Measurements from ENCODE around the gene CHTOP.

CHTOP gene

DNA sequence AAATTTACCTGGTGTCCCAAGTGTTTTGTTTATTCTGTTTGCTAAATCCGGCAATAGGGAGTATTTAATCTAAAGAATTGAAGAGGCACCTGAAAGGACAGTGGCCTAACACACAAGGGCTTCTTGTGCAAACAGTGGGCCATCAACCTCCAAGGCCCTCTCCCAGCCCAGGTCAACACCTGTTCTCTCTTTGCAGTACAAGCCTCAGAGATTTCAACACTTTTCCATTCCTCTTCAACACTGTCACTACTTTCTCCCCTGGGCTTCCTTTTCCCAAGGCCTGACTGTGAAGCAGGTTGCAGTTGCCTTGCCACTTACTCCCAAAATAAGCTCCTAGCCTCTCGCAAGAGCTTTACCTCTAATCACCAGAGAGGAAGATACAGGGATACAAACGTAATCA is 21.5 kb downstream of the CHTOP start:
- no peaks in the 10 kb centered on the region for H3K27me3 ChIP-seq (replicated peaks in 2 of 5; ENCODE audit: control insufficient read depth in 4 of 5, insufficient read depth in 5 of 5, low read length in 4 of 5)
- no peaks in the 10 kb centered on the region for H3K36me3 ChIP-seq (ENCODE audit: control insufficient read depth in 4 of 4, insufficient read depth in 4 of 4, low read length in 3 of 4)
- H3K27ac ChIP-seq (ENCODE audit: insufficient read depth in 1 of 2, low read depth in 1 of 2, low read length in 2 of 2, poor library complexity in 1 of 2, severe bottlenecking in 2 of 2), result no peak overlapping the region
- H3K4me1 ChIP-seq (ENCODE audit: control extremely low read depth in 1 of 4, control insufficient read depth in 4 of 4, insufficient read depth in 4 of 4, low read length in 3 of 4), result peaks cover 3 to 27% (median 20%) of the 10 kb centered on the region in 4 experiments
- POLR2A ChIA-PET, result no interaction called here
- CTCF ChIA-PET, result interaction anchor here (1.1 kb wide), 1 partner anchor 12 kb away, joined by 3 read pairs; no protein-coding TSS in a partner anchor
- H3K9me3 ChIP-seq (ENCODE audit: control extremely low read depth in 1 of 5, control insufficient read depth in 4 of 5, insufficient read depth in 2 of 5, low read depth in 1 of 5, low read length in 4 of 5), result no peaks in the 10 kb centered on the region
- WGBS (ENCODE audit: insufficient coverage), result 80% methylated on average over 1 of the region's 3 CpGs
- no peak overlapping the region for H3K4me3 ChIP-seq (ENCODE audit: control insufficient read depth in 1 of 7, extremely low read depth in 1 of 7, insufficient read depth in 4 of 7, low read depth in 2 of 7, low read length in 6 of 7)
- no peak for DNase-seq

DNA sequence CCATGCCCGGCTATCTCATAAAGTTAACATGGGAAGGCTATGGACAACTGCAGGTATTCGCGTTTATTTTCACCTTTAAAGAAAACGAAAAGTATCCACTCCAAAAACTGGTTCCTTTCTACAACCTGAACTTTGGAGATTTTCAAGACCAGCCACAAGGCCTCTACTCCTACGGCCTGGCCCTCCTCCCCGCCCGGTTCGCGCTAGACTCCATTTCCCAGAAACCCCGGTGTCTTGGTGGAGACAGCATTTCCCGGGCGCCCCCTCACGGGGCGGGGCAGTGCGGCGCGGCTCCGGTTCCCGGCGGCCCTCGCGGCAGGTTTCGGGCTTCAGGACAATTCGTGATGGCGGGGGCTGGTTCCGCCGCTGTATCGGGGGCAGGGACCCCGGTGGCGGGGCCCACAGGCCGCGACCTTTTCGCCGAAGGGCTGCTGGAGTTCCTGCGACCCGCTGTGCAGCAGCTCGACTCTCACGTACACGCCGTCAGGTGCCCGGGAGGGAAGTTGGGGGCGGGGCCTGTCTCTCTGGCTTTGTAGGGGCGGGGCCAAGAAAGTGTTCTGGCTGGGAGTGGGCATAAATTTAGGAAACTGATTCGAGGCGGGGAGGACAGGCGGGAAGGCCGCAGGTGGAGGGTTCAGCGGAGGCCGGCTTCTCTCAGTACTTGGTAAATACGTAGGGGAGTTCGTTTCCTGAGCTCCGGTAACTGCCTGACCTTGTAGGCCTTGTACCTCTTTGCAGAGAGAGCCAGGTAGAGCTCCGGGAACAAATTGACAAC is 24.7 kb downstream of the CHTOP start, which contains the start of gene SNAPIN:
TSS of gene SNAPIN (plus strand) at position 304 of the 775 bp plus-strand sequence. CDS start at position 345, 41 bp downstream.
- Histone ChIP-seq H3K27ac (ENCODE audit: insufficient read depth in 1 of 2, low read depth in 1 of 2, low read length in 2 of 2, poor library complexity in 1 of 2, severe bottlenecking in 2 of 2) (peak within 1 kb of the TSS; percentile 77 to 85), H3K36me3 (ENCODE audit: control insufficient read depth in 4 of 4, insufficient read depth in 4 of 4, low read length in 3 of 4) (peaks cover 7 to 29% (median 22%) of the 10 kb centered on the region in 4 experiments), H3K27me3 (replicated peaks in 2 of 5; ENCODE audit: control insufficient read depth in 4 of 5, insufficient read depth in 5 of 5, low read length in 4 of 5) (no peaks in the 10 kb centered on the region), H3K4me3 (ENCODE audit: control insufficient read depth in 1 of 7, extremely low read depth in 1 of 7, insufficient read depth in 4 of 7, low read depth in 2 of 7, low read length in 6 of 7) (peak within 1 kb of the TSS; percentile 66 to 97 (median 88)), H3K4me1 (ENCODE audit: control extremely low read depth in 1 of 4, control insufficient read depth in 4 of 4, insufficient read depth in 4 of 4, low read length in 3 of 4) (peaks cover 3 to 18% (median 13%) of the 10 kb centered on the region in 4 experiments), H3K9me3 (ENCODE audit: control extremely low read depth in 1 of 5, control insufficient read depth in 4 of 5, insufficient read depth in 2 of 5, low read depth in 1 of 5, low read length in 4 of 5) (no peaks in the 10 kb centered on the region)
- WGBS (ENCODE audit: insufficient coverage), result under 1% methylated on average over 50 of the region's 53 CpGs
- POLR2A ChIA-PET, result interaction anchor here (1.0 to 1.3 kb wide), 2 partner anchors 19 to 24 kb away, joined by 3 to 10 read pairs; partner anchors contain the start of gene CHTOP
- DNase-seq, result peak; percentile 89 to 93 (median 92)
- CTCF ChIA-PET, result interaction anchor here (0.7 to 1.5 kb wide), 5 partner anchors 9 to 94 kb away, joined by 3 to 6 read pairs (median 4); partner anchors contain the start of gene ILF2

DNA sequence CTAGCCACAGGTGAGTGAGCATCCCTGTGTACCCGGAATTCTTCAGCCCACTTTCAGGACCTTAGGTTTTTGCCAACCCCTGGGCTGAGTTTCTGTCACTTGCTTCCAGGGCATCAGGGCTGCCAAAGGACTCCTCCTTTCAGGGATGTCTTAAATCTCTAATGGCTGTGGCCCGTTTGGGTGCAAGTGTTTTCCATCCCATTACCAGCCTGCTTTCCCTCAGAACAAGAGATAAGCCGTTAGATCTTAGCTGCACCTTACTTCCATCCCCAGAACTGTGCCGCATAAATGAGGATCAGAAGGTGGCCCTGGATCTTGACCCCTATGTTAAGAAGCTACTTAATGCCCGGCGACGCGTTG is 25.3 kb downstream of the CHTOP start:
- Histone ChIP-seq H3K36me3 (ENCODE audit: control insufficient read depth in 4 of 4, insufficient read depth in 4 of 4, low read length in 3 of 4) (peaks cover 7 to 34% (median 27%) of the 10 kb centered on the region in 4 experiments), H3K9me3 (ENCODE audit: control extremely low read depth in 1 of 5, control insufficient read depth in 4 of 5, insufficient read depth in 2 of 5, low read depth in 1 of 5, low read length in 4 of 5) (no peaks in the 10 kb centered on the region), H3K4me3 (ENCODE audit: control insufficient read depth in 1 of 7, extremely low read depth in 1 of 7, insufficient read depth in 4 of 7, low read depth in 2 of 7, low read length in 6 of 7) (peak overlapping the region; percentile 66 to 97 (median 88)), H3K27ac (ENCODE audit: insufficient read depth in 1 of 2, low read depth in 1 of 2, low read length in 2 of 2, poor library complexity in 1 of 2, severe bottlenecking in 2 of 2) (peak overlapping the region; percentile 77 to 85), H3K4me1 (ENCODE audit: control extremely low read depth in 1 of 4, control insufficient read depth in 4 of 4, insufficient read depth in 4 of 4, low read length in 3 of 4) (peaks cover 3 to 18% (median 13%) of the 10 kb centered on the region in 4 experiments), H3K27me3 (replicated peaks in 2 of 5; ENCODE audit: control insufficient read depth in 4 of 5, insufficient read depth in 5 of 5, low read length in 4 of 5) (no peaks in the 10 kb centered on the region)
- WGBS (ENCODE audit: insufficient coverage), result 63% methylated on average over 8 of the region's 8 CpGs
- CTCF ChIA-PET, result interaction anchor here (0.9 to 1.5 kb wide), 4 partner anchors 10 to 93 kb away, joined by 3 to 6 read pairs (median 4); partner anchors contain the start of gene ILF2
- POLR2A ChIA-PET, result interaction anchor here (1.3 kb wide), 1 partner anchor 25 kb away, joined by 10 read pairs; the partner anchor contains the start of gene CHTOP
- no peak for DNase-seq

DNA sequence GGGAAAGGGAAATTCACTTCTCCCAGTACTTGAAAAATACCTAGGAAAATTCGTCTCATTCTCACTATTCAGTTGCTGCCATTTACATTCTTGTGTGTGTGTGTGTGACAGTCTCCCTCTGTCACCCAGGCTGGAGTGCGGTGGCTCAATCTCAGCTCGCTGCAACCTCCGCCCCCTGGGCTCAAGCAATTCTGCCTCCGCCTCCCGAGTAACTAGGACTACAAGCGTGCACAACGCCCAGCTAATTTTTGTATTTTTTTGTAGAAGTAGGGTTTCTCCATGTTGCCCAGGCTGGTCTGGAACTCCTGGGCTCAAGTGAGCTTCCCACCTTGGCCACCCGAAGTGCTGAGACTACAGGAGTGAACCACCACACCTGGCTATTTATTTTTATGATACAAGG is 25.8 kb downstream of the CHTOP start:
- Histone ChIP-seq H3K27ac (ENCODE audit: insufficient read depth in 1 of 2, low read depth in 1 of 2, low read length in 2 of 2, poor library complexity in 1 of 2, severe bottlenecking in 2 of 2) (no peak overlapping the region), H3K27me3 (replicated peaks in 2 of 5; ENCODE audit: control insufficient read depth in 4 of 5, insufficient read depth in 5 of 5, low read length in 4 of 5) (no peaks in the 10 kb centered on the region), H3K4me3 (ENCODE audit: control insufficient read depth in 1 of 7, extremely low read depth in 1 of 7, insufficient read depth in 4 of 7, low read depth in 2 of 7, low read length in 6 of 7) (peak overlapping the region in 5 of 7 experiments; percentile 77 to 97 (median 90)), H3K9me3 (ENCODE audit: control extremely low read depth in 1 of 5, control insufficient read depth in 4 of 5, insufficient read depth in 2 of 5, low read depth in 1 of 5, low read length in 4 of 5) (no peaks in the 10 kb centered on the region), H3K36me3 (ENCODE audit: control insufficient read depth in 4 of 4, insufficient read depth in 4 of 4, low read length in 3 of 4) (peaks cover 10 to 39% (median 32%) of the 10 kb centered on the region in 4 experiments), H3K4me1 (ENCODE audit: control extremely low read depth in 1 of 4, control insufficient read depth in 4 of 4, insufficient read depth in 4 of 4, low read length in 3 of 4) (peaks cover 3 to 18% (median 13%) of the 10 kb centered on the region in 4 experiments)
- WGBS (ENCODE audit: insufficient coverage), result 100% methylated on average over 8 of the region's 9 CpGs
- ChIA-PET POLR2A (interaction anchor here (1.3 kb wide), 1 partner anchor 26 kb away, joined by 10 read pairs; the partner anchor contains the start of gene CHTOP), CTCF (interaction anchor here (1.3 to 1.5 kb wide), 3 partner anchors 10 to 16 kb away, joined by 4 to 6 read pairs (median 4); partner anchors contain the start of gene ILF2)
- no peak for DNase-seq

DNA sequence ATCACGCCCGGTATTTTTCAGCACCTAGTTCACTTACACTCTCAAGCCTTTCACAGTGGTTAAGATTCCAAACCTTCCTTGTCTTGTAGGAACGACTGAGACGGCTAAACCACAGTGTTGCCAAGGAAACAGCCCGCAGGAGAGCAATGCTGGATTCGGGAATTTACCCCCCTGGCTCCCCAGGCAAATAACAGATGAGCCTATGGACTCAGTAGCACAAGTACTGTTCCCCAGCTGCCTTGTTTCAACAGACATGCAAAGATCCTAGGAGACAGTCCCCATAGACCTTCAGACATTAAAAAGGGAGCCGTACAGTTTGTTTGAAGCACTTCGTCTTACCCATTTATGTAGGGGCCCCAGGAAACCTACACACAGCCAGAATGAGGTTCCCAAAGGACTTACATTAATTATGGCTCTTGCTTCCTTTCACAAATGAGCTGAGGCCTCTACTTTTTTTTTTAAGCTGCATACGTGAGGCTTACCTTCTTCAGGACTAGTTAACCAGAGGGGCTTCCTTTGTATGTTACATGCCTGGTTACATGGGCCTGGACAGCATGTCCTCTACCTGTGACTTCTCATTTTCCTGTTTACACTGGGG is 27.3 kb downstream of the CHTOP start:
- Histone ChIP-seq H3K27ac (ENCODE audit: insufficient read depth in 1 of 2, low read depth in 1 of 2, low read length in 2 of 2, poor library complexity in 1 of 2, severe bottlenecking in 2 of 2) (no peak overlapping the region), H3K4me3 (ENCODE audit: control insufficient read depth in 1 of 7, extremely low read depth in 1 of 7, insufficient read depth in 4 of 7, low read depth in 2 of 7, low read length in 6 of 7) (no peak overlapping the region), H3K36me3 (ENCODE audit: control insufficient read depth in 4 of 4, insufficient read depth in 4 of 4, low read length in 3 of 4) (peaks cover 16 to 55% (median 44%) of the 10 kb centered on the region in 4 experiments), H3K4me1 (ENCODE audit: control extremely low read depth in 1 of 4, control insufficient read depth in 4 of 4, insufficient read depth in 4 of 4, low read length in 3 of 4) (peaks cover 3 to 18% (median 13%) of the 10 kb centered on the region in 4 experiments), H3K9me3 (ENCODE audit: control extremely low read depth in 1 of 5, control insufficient read depth in 4 of 5, insufficient read depth in 2 of 5, low read depth in 1 of 5, low read length in 4 of 5) (no peaks in the 10 kb centered on the region), H3K27me3 (replicated peaks in 2 of 5; ENCODE audit: control insufficient read depth in 4 of 5, insufficient read depth in 5 of 5, low read length in 4 of 5) (no peaks in the 10 kb centered on the region)
- ChIA-PET CTCF (no interaction called here), POLR2A (interaction anchor here (0.7 to 1.3 kb wide), 3 partner anchors 22 to 36 kb away, joined by 3 to 4 read pairs (median 3); partner anchors contain the start of gene CHTOP)
- 88% methylated on average over 9 of the region's 9 CpGs for WGBS (ENCODE audit: insufficient coverage)
- no peak for DNase-seq

DNA sequence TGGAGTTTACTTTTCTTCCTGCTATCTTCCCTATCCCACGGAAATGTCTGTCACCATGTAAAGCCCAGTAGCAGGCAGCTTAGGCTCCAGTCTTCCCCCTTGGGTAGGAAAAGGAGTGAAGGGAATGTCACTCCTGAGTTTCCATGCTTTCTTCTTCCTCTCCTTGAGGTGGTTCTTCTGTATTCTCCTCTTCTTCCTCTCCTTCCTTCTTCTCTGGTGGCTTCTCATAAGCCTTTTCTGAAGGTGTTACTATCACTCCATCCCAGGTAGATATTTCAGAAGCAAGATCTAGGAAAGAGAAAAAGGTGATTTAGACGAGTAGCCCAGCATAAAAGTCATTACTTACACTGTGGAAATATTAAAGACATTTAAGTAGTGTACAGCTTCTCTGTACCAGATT is 28.4 kb downstream of the CHTOP start:
- Histone ChIP-seq H3K4me3 (ENCODE audit: control insufficient read depth in 1 of 7, extremely low read depth in 1 of 7, insufficient read depth in 4 of 7, low read depth in 2 of 7, low read length in 6 of 7) (no peak overlapping the region), H3K27me3 (replicated peaks in 2 of 5; ENCODE audit: control insufficient read depth in 4 of 5, insufficient read depth in 5 of 5, low read length in 4 of 5) (no peaks in the 10 kb centered on the region), H3K4me1 (ENCODE audit: control extremely low read depth in 1 of 4, control insufficient read depth in 4 of 4, insufficient read depth in 4 of 4, low read length in 3 of 4) (peaks cover 3 to 18% (median 13%) of the 10 kb centered on the region in 4 experiments), H3K27ac (ENCODE audit: insufficient read depth in 1 of 2, low read depth in 1 of 2, low read length in 2 of 2, poor library complexity in 1 of 2, severe bottlenecking in 2 of 2) (no peak overlapping the region), H3K36me3 (ENCODE audit: control insufficient read depth in 4 of 4, insufficient read depth in 4 of 4, low read length in 3 of 4) (peaks cover 21 to 65% (median 52%) of the 10 kb centered on the region in 4 experiments), H3K9me3 (ENCODE audit: control extremely low read depth in 1 of 5, control insufficient read depth in 4 of 5, insufficient read depth in 2 of 5, low read depth in 1 of 5, low read length in 4 of 5) (no peaks in the 10 kb centered on the region)
- CTCF ChIA-PET, result no interaction called here
- no peak for DNase-seq
- WGBS (ENCODE audit: insufficient coverage), result no CpG with 5 or more reads among the region's 2 CpGs
- POLR2A ChIA-PET, result interaction anchor here (0.6 to 1.3 kb wide), 3 partner anchors 23 to 28 kb away, joined by 3 to 4 read pairs (median 3); partner anchors contain the start of gene CHTOP
